Esophagus squamous epithelium (tissue), 5 donors: ENCODE data around the gene DNAJC2. TPM values are rescaled to one million over a fixed set of nuclear protein-coding genes. Genes with fewer than 3 reads are reported as not detected.

Experiments
- DNase-seq: peaks from one replicate; lab custom pipeline; 2025; lab: John Stamatoyannopoulos, UW
- H3K27ac ChIP-seq, 4 donors: fragments of 200-600 bp; sonication (generic); one replicate each; pipeline ENCODE4 v1.5.1; 2016 to 2019; ENCODE audit warnings: mild to moderate bottlenecking in 1 of 4
- H3K27me3 ChIP-seq, 4 donors: fragments of 200-600 bp; sonication (generic); 1 replicate in 3 of 4; 2 replicates in 1 of 4; pipeline versions ENCODE4 v1.5.1 to v1.6.0; 2017 to 2021; ENCODE audit warnings: antibody characterized with exemption in 1 of 4
- H3K36me3 ChIP-seq, 3 donors: fragments of 200-600 bp; sonication (generic); one replicate each; pipeline ENCODE4 v1.5.1; 2016 to 2019
- H3K4me1 ChIP-seq, 3 donors: fragments of 200-600 bp; sonication (generic); one replicate each; pipeline ENCODE4 v1.5.1; 2017 to 2019
- H3K4me3 ChIP-seq, 4 donors: fragments of 200-600 bp; sonication (generic); 1 replicate in 3 of 4; 2 replicates in 1 of 4; pipeline ENCODE4 v1.5.1; 2016 to 2019; ENCODE audit warnings: mild to moderate bottlenecking in 2 of 4, moderate library complexity in 1 of 4
- H3K9me3 ChIP-seq, 3 donors: fragments of 200-600 bp; sonication (generic); one replicate each; pipeline ENCODE4 v1.5.1; 2016 to 2019
- POLR2A ChIP-seq, 4 donors: fragments of 450-650 bp; IDR thresholded peaks; one replicate each; pipeline ENCODE4 v1.6.1; 2017; ENCODE audit warnings: antibody characterized with exemption in 4 of 4, mild to moderate bottlenecking in 4 of 4, moderate library complexity in 3 of 4
- WGBS, 2 donors: methylation state at CpG; one replicate each; pipeline ENCODE4 v1.1.5; 2018; 5-methylcytosine and 5-hydroxymethylcytosine counted together
- intact Hi-C: fragments of 100-400 bp; cut with DNase I; formaldehyde crosslinking; loops from one replicate; pipeline ENCODE4 v1.15.0; 2022
- total RNA-seq, 4 donors: library from RNA; depleted of rRNA; stranded (reverse); fragments of >200 nt; gene quantifications; one replicate each; pipeline ENCODE4 v1.1.0, GENCODE V29; 2016
- TF ChIP-seq, protein P1 (sequence below), 6 experiments: fragments of 450-650 bp in 4 of 6; fragments of 200-600 bp in 2 of 6; sonication (generic) in 2 of 6; IDR thresholded peaks; one replicate each; pipeline ENCODE4 v1.5.1; 2016 to 2019; ENCODE audit warnings: antibody characterized with exemption in 6 of 6, mild to moderate bottlenecking in 4 of 6, moderate library complexity in 4 of 6
- donor health status: DM: yes; HTN: yes; CAD: no.

Gene DNAJC2
- total RNA-seq, 4 donors from 2014 or later = 10.9 to 26.1 (median 17.7) TPM

DNA sequence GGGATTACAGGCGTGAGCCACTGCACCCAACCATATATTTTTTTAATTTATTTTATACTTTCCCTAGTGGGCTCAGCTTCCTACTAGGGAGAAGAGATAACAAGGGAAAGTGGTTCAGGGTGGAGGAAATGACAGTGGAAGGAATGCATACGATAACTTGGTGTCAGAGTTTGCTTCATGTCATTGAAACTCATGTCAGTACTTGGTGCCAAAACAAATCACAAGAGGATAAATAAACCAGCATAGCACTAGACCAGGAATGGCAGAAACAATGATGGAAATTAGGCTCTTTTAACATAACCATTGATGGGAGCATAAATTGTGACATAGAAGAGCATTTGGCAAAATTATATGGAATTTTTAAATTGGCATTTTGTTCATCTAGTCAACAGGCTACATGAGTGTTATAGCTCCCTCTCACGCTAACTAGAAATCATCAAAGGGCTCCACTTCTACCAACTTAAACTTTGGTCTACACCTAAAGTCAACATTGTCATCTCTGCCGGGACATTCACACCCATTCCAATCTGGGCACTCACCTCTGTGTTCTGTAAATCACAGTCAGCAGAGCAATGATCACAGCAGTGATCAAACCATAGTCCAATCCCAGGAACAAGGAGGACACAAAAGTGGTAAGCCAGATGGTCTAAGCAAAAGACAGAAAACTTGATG, 44.0 kb upstream of the DNAJC2 start:
- Histone ChIP-seq H3K9me3 (no peaks in the 10 kb centered on the region), H3K4me3 (no peak overlapping the region), H3K27me3 (no peaks in the 10 kb centered on the region), H3K4me1 (no peaks in the 10 kb centered on the region), H3K27ac (no peak overlapping the region), H3K36me3 (no peaks in the 10 kb centered on the region)
- intact Hi-C loops = no loop called here
- TF ChIP-seq POLR2A (IDR thresholded peaks at IDR 0.05) = no peak
- no peak for DNase-seq
- 63 to 75% methylated on average over 4 of the region's 4 CpGs for WGBS, 2 donors

DNA sequence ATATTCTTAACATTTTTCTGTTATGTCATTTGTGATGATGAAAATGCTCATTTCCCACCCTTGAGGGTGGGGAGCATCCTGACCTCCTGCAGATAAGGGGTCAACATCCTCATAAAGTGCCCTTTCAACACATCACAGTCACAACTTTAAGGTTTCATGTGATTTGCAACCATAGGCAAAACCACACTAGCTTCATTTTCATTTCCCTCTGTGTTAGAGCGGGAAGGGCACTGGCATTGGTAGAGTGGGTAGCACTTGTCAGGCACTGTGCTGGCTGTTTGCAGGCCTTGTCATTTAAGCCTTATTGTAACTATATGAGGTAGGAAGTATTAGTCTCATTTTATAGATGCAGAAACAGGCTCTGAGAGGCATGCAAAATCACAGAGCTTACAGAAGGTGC, 42.7 kb upstream of the DNAJC2 start:
- Histone ChIP-seq H3K36me3 (no peaks in the 10 kb centered on the region), H3K27me3 (no peaks in the 10 kb centered on the region), H3K4me1 (no peaks in the 10 kb centered on the region), H3K9me3 (no peaks in the 10 kb centered on the region), H3K4me3 (no peak overlapping the region), H3K27ac (no peak overlapping the region)
- no peak for DNase-seq
- 58 to 70% methylated on average over 1 of the region's 1 CpG for WGBS, 2 donors
- intact Hi-C loops = no loop called here
- TF ChIP-seq, protein P1, sequence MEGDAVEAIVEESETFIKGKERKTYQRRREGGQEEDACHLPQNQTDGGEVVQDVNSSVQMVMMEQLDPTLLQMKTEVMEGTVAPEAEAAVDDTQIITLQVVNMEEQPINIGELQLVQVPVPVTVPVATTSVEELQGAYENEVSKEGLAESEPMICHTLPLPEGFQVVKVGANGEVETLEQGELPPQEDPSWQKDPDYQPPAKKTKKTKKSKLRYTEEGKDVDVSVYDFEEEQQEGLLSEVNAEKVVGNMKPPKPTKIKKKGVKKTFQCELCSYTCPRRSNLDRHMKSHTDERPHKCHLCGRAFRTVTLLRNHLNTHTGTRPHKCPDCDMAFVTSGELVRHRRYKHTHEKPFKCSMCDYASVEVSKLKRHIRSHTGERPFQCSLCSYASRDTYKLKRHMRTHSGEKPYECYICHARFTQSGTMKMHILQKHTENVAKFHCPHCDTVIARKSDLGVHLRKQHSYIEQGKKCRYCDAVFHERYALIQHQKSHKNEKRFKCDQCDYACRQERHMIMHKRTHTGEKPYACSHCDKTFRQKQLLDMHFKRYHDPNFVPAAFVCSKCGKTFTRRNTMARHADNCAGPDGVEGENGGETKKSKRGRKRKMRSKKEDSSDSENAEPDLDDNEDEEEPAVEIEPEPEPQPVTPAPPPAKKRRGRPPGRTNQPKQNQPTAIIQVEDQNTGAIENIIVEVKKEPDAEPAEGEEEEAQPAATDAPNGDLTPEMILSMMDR (IDR thresholded peaks at IDR 0.05) = no peak
- no peak for TF ChIP-seq POLR2A (IDR thresholded peaks at IDR 0.05)

DNA sequence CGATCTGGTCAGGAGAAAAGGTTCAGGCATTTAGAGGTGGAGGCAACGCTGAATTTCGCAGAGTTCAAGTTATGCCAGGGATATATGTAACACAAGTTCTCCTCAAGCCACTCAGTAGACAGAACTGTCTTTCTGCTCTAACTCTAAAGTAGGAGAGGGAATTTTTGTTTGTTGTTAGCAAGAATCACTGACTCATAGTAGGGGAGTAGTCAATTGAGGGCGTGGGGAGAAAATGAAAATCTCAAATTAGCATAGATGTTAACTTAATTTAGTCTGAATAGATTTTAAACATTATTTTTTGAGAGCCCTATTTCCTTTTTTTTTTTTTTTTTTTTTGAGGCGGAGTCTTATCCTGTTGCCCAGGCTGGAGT, 37.5 kb upstream of the DNAJC2 start:
- Histone ChIP-seq H3K4me3 (no peak overlapping the region), H3K9me3 (no peaks in the 10 kb centered on the region), H3K27ac (no peak overlapping the region), H3K27me3 (peaks cover 0 to 3% (median 0%) of the 10 kb centered on the region in 4 donors), H3K4me1 (no peaks in the 10 kb centered on the region), H3K36me3 (no peaks in the 10 kb centered on the region)
- no peak for DNase-seq
- 74 to 83% methylated on average over 5 of the region's 5 CpGs for WGBS, 2 donors
- TF ChIP-seq POLR2A (IDR thresholded peaks at IDR 0.05) = no peak
- TF ChIP-seq, protein P1 (IDR thresholded peaks at IDR 0.05) = no peak
- intact Hi-C loops = no loop called here

DNA sequence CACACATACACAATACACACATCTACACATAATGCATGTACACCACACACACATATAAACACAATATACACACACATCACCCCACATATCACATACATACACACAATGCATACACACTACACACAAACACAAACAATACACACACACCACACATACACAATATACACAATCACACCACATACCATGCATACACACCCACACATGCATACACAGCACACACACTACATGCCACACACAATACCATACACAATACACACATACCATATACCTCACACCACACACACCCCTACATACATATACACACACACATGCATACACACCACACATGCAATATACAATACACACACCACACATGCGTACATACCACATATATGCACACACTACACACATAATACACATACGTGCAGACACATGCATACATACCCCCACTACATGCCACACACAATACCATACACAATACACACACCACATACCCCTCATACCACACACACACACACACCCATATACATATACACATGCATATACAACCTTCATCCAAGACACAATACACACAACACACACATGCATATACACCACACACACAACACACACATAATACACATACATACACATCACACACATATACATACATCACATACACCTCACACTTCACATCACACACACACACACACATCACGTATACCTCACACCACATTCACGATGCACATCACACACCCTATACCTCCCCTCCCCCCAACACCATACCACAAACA, 36.9 kb upstream of the DNAJC2 start:
- intact Hi-C loops = no loop called here

DNA sequence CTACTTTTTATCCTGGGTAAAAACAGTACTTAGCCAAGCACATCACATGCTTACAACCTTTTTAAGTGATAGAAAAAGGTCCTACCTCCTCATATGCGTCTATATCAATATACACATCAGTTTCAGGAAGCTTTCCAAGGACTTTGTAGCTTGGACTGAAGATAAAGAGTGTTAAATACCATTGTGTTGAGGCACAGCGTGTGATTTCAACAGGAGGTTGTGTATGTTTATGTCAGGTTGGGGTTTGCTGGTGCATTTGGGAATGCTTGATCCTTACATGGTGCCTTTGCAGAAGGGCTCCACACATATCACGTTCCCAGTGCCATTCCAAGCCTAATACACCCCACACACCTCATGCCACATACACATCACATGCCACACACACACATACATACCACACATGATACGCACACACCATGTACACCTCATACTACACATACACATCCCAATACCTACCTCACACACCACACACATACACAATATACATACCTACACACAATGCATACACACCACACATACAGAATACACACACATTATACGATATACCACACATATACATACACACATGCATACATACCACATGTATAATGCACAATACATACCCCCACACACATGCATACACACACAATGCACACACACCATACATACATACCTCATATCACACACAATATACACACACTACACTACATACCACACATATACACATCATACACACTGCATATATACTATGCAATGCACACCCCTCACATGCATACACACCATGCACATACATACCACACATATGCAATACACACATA, 36.0 kb upstream of the DNAJC2 start:
- Histone ChIP-seq H3K27me3 (peaks cover 0 to 3% (median 0%) of the 10 kb centered on the region in 4 donors), H3K4me1 (no peaks in the 10 kb centered on the region), H3K9me3 (no peaks in the 10 kb centered on the region), H3K4me3 (no peak overlapping the region), H3K27ac (no peak overlapping the region), H3K36me3 (no peaks in the 10 kb centered on the region)
- no peak for DNase-seq
- intact Hi-C loops = no loop called here
- WGBS, 2 donors = 69 to 70% methylated on average over 5 of the region's 5 CpGs
- TF ChIP-seq, protein P1 (IDR thresholded peaks at IDR 0.05) = no peak
- no peak for TF ChIP-seq POLR2A (IDR thresholded peaks at IDR 0.05)

More for the DNA sequence above, 36.9 kb upstream of the DNAJC2 start:
- no peaks in the 10 kb centered on the region for H3K9me3 ChIP-seq
- H3K27me3 ChIP-seq = peaks cover 0 to 3% (median 0%) of the 10 kb centered on the region in 4 donors
- 88 to 96% methylated on average over 4 of the region's 4 CpGs for WGBS, 2 donors
- TF ChIP-seq, protein P1 (IDR thresholded peaks at IDR 0.05) = no peak
- no peak for TF ChIP-seq POLR2A (IDR thresholded peaks at IDR 0.05)
- H3K4me3 ChIP-seq = no peak overlapping the region
- H3K36me3 ChIP-seq = no peaks in the 10 kb centered on the region
- H3K4me1 ChIP-seq = no peaks in the 10 kb centered on the region
- no peak overlapping the region for H3K27ac ChIP-seq
- no peak for DNase-seq
